HepG2 (cell line): ENCODE data around the gene MATR3. TPM values are rescaled to one million over a fixed set of nuclear protein-coding genes. Genes with fewer than 3 reads are reported as not detected.
A peak's percentile ranks its signal among the peaks of the same experiment; 100 is the strongest.

Source experiments
- ATAC-seq: fragments of 200-7000 bp; cut with Tn5 transposase; 3 replicates; pipeline ENCODE4 v1.9.1; 2020; ENCODE audit warnings: mild to moderate bottlenecking, moderate library complexity
- BruUV-seq: library from RNA; stranded (reverse); fragments of 400-500 nt; replicated peaks from 2 replicates; lab custom pipeline; 2021; lab: Mats Ljungman, UMichigan
- CTCF ChIA-PET: fragments of 300-600 bp; formaldehyde crosslinking; extraction: SDS; loops from one replicate; lab custom pipeline; 2021; ENCODE audit warnings: low total read pairs, inconsistent platforms, low intra/inter-chr PET ratio; lab: Yijun Ruan, JAX
- POLR2A ChIA-PET: fragments of 350-600 bp; sonication (Branson Sonifier 250); formaldehyde crosslinking; loops from one replicate; lab custom pipeline; 2020; ENCODE audit warnings: antibody characterized with exemption, inconsistent platforms; lab: Yijun Ruan, JAX
- DNase-seq: peaks from one replicate; pipeline ENCODE4 v3.0.0-alpha.2; 2015; ENCODE audit warnings: low spot score
- FAIRE-seq: peaks from 3 replicates; lab custom pipeline; 2011; peaks lifted over from hg19 to GRCh38; lab: Jason Lieb, UNC
- H2AFZ ChIP-seq: one replicate; pipeline ENCODE4 v1.6.1; 2011; ENCODE audit warnings: low read length, inconsistent platforms
- H3K27ac ChIP-seq: fragments of 300-600 bp; 3 replicates; pipeline ENCODE4 v1.8.0; 2011; ENCODE audit warnings: mixed run types, mild to moderate bottlenecking, mixed read lengths, low read length, inconsistent platforms; ENCODE audit not compliant: insufficient read depth; ENCODE audit errors: extremely low read length
- H3K27me3 ChIP-seq, 2 experiments: fragments of 200-600 bp in 1 of 2; 2 replicates in 1 of 2; 3 replicates in 1 of 2; pipeline versions ENCODE4 v1.6.0 to v1.8.0; 2011; ENCODE audit warnings: low read length in 2 of 2, mild to moderate bottlenecking in 2 of 2, moderate library complexity in 2 of 2, inconsistent platforms in 1 of 2; ENCODE audit not compliant: insufficient read depth in 2 of 2, control insufficient read depth in 1 of 2
- H3K36me3 ChIP-seq, 2 experiments: fragments of 200-600 bp in 1 of 2; replicated peaks in 1 of 2; 2 replicates in 1 of 2; 3 replicates in 1 of 2; pipeline versions ENCODE4 v1.5.1 to v1.8.0; 2011; ENCODE audit warnings: low read length in 2 of 2, inconsistent platforms in 1 of 2; ENCODE audit not compliant: insufficient read depth in 2 of 2, control insufficient read depth in 1 of 2
- H3K4me1 ChIP-seq: 2 replicates; pipeline ENCODE4 v1.5.1; 2012; ENCODE audit warnings: low read length, inconsistent platforms; ENCODE audit not compliant: insufficient read depth
- H3K4me2 ChIP-seq: 2 replicates; pipeline ENCODE4 v1.6.0; 2011; ENCODE audit warnings: low read depth, low read length, inconsistent platforms
- H3K4me3 ChIP-seq, 3 experiments: fragments of 200-600 bp in 1 of 3; sonication (generic), shearing (Covaris generic) in 1 of 3; replicated peaks in 1 of 3; 2 replicates each; pipeline ENCODE4 v1.5.1; 2011 to 2016; ENCODE audit warnings: low read length in 3 of 3, inconsistent platforms in 2 of 3, low read depth in 2 of 3, mild to moderate bottlenecking in 2 of 3, control low read depth in 1 of 3, mixed read lengths in 1 of 3; ENCODE audit not compliant: insufficient read depth in 1 of 3
- H3K79me2 ChIP-seq: one replicate; pipeline ENCODE4 v1.6.1; 2011; ENCODE audit warnings: low read length, inconsistent platforms; ENCODE audit not compliant: insufficient read depth
- H3K9ac ChIP-seq: 2 replicates; pipeline ENCODE4 v1.6.0; 2011; ENCODE audit warnings: mild to moderate bottlenecking, low read depth, low read length, inconsistent platforms; ENCODE audit not compliant: insufficient read depth
- H3K9me3 ChIP-seq: 2 replicates; pipeline ENCODE4 v1.5.1; 2012; ENCODE audit warnings: mild to moderate bottlenecking, low read length
- H4K20me1 ChIP-seq: 2 replicates; pipeline ENCODE4 v1.6.0; 2011; ENCODE audit warnings: inconsistent platforms, mild to moderate bottlenecking, low read length, moderate library complexity; ENCODE audit not compliant: insufficient read depth
- ATF1 ChIP-seq: IDR thresholded peaks from 2 replicates; pipeline ENCODE4 v1.6.1; 2016; ENCODE audit warnings: mild to moderate bottlenecking, control low read depth
- ATM ChIP-seq: fragments of 450-650 bp; IDR thresholded peaks from 2 replicates; pipeline ENCODE4 v1.7.1; 2017; ENCODE audit warnings: mild to moderate bottlenecking, borderline replicate concordance
- CHD2 ChIP-seq: IDR thresholded peaks from 2 replicates; pipeline ENCODE4 v1.6.1; 2011; ENCODE audit warnings: low read depth, low read length, improper control_type of control experiment
- GLI4 ChIP-seq: sonication (generic); formaldehyde crosslinking; IDR thresholded peaks from 2 replicates; pipeline ENCODE4 v1.5.1; 2020; ENCODE audit warnings: missing genetic modification reagents, mild to moderate bottlenecking, moderate library complexity, borderline replicate concordance
- MZF1 ChIP-seq: sonication (generic); formaldehyde crosslinking; IDR thresholded peaks from 2 replicates; pipeline ENCODE4 v1.8.1; 2023; ENCODE audit warnings: mild to moderate bottlenecking, missing genetic modification reagents, borderline replicate concordance
- NFATC3 ChIP-seq: sonication (generic); formaldehyde crosslinking; IDR thresholded peaks from 2 replicates; pipeline ENCODE4 v1.5.1; 2020; ENCODE audit warnings: mild to moderate bottlenecking, missing genetic modification reagents
- PBX3 ChIP-seq: sonication (generic); formaldehyde crosslinking; IDR thresholded peaks from 2 replicates; pipeline ENCODE4 v1.8.1; 2023; ENCODE audit warnings: missing genetic modification reagents, inconsistent platforms, borderline replicate concordance
- SNRNP70 ChIP-seq: fragments of 200-400 bp; formaldehyde crosslinking; IDR thresholded peaks from 2 replicates; pipeline ENCODE4 v1.6.1; 2017; ENCODE audit warnings: mild to moderate bottlenecking, low read depth, low read length, moderate library complexity
- TEAD2 ChIP-seq: sonication (generic); formaldehyde crosslinking; IDR thresholded peaks from 2 replicates; pipeline ENCODE4 v1.9.0; 2021; ENCODE audit warnings: missing genetic modification reagents
- ZBTB2 ChIP-seq: sonication (generic); formaldehyde crosslinking; IDR thresholded peaks from 2 replicates; pipeline ENCODE4 v1.8.0; 2022; ENCODE audit warnings: low read depth, missing genetic modification reagents
- ZC3H4 ChIP-seq: sonication (generic); formaldehyde crosslinking; IDR thresholded peaks from 2 replicates; pipeline ENCODE4 v1.4.0; 2020; ENCODE audit warnings: missing genetic modification reagents, borderline replicate concordance
- ZNF256 ChIP-seq: sonication (generic); formaldehyde crosslinking; conservative IDR thresholded peaks from 2 replicates; pipeline ENCODE4 v1.4.0; 2020; ENCODE audit warnings: missing genetic modification reagents
- ZNF770 ChIP-seq: sonication (generic); formaldehyde crosslinking; IDR thresholded peaks from 2 replicates; pipeline ENCODE4 v1.5.0; 2020; ENCODE audit warnings: mild to moderate bottlenecking, missing genetic modification reagents
- WGBS: methylation state at CpG from one replicate; pipeline ENCODE4 v1.1.6; 2017; ENCODE audit warnings: low lambda C conversion rate; 5-methylcytosine and 5-hydroxymethylcytosine counted together
- in situ Hi-C: cut with HindIII; loops from 2 replicates; pipeline ENCODE4 v1.10.0; 2017; ENCODE audit warnings: low pct_unique_long_range_greater_than_20kb; ENCODE audit not compliant: extremely low pct_ligation_motif_present
- intact Hi-C: fragments of 100-400 bp; cut with micrococcal nuclease; formaldehyde crosslinking; loops from one replicate; pipeline ENCODE4 v1.10.0; 2022; ENCODE audit not compliant: unreplicated experiment
- polyA plus RNA-seq, 8 experiments: library from polyadenylated mRNA; depleted of rRNA in 3 of 8; stranded (reverse) in 7 of 8; unstranded in 1 of 8; fragments of >200 nt; fragmentation: Illumina TruSeq in 4 of 8; extraction: Trizol in 4 of 8; gene quantifications; 2 replicates each; pipeline versions ENCODE4 v1.2.1 to v1.2.3, GENCODE V29; 2011 to 2016; ENCODE audit warnings: low read depth in 4 of 8, missing spikeins in 1 of 8, mixed read lengths in 1 of 8; ENCODE audit not compliant: insufficient read depth in 1 of 8
- total RNA-seq, 5 experiments: library from RNA; depleted of rRNA; stranded (reverse); fragments of >200 nt; fragmentation: Illumina TruSeq; extraction: Trizol; gene quantifications; 2 replicates each; pipeline ENCODE4 v1.2.3, GENCODE V29; 2016; ENCODE audit warnings: low read depth in 1 of 5
- TF ChIP-seq, protein P1 (sequence below): sonication (generic); formaldehyde crosslinking; IDR thresholded peaks from 2 replicates; pipeline ENCODE4 v1.4.0; 2020; ENCODE audit warnings: missing genetic modification reagents, mild to moderate bottlenecking, borderline replicate concordance

MATR3 gene
- total and polyA plus RNA-seq, 2 of the 13 experiments (the other 11 are each of a cell fraction or from before 2014, with no cell fraction given), result 94.2 to 341 TPM

GRCh38 chr5:139295346-139296057 lies 2.0 kb downstream of the MATR3 start (continued):
- TF ChIP-seq ZNF770, result peak; percentile 95
- TF ChIP-seq ZC3H4 (CRISPR knock-in tag), result no peak
- TF ChIP-seq, all 625 proteins: peak for 4

DNA sequence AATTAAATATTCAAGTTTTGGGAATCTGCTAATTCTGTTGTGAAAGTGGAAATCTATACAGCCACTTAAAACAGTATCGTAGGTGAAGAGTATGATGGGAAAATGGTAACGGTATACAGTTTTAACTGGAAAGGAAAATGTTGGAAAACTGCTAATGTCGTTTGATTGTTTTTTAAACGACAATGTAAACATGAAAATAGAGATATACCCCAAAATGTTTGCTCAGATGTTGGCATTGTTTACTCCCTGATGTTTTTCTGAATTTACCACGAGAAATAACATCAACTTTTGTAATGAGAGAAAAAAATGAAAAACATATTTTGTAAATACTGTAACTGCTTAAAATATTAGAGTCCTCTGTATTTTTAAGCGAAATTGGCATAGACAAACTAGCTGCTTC lies 2.7 kb downstream of the MATR3 start:
- intact Hi-C loops (no loop called here), in situ Hi-C loops (no loop called here)
- CTCF ChIA-PET, result no interaction called here
- no peak overlapping the region for H2AFZ ChIP-seq
- peak overlapping the region; percentile 93 for H3K4me2 ChIP-seq
- no peaks in the 10 kb centered on the region for H3K9me3 ChIP-seq
- peaks cover 57% of the 10 kb centered on the region for H3K4me1 ChIP-seq
- peak overlapping the region; percentile 92 to 99 (median 97); a peak in 5 of 6 replicates for H3K4me3 ChIP-seq
- no peak overlapping the region for H3K27ac ChIP-seq
- peaks cover 81% of the 10 kb centered on the region for H3K79me2 ChIP-seq
- peak overlapping the region; percentile 99 for H3K9ac ChIP-seq
- H3K36me3 ChIP-seq, result peaks cover 0 to 1% of the 10 kb centered on the region in 2 experiments; a peak in 1 of 5 replicates
- no peak for DNase-seq
- POLR2A ChIA-PET, result interaction anchor here (1.1 kb wide), 1 partner anchor 46 kb away, joined by 5 read pairs; the partner anchor contains the start of gene PAIP2
- no peak for FAIRE-seq
- H4K20me1 ChIP-seq, result peaks cover 69% of the 10 kb centered on the region
- BruUV-seq, result no TSS peak
- no peaks in the 10 kb centered on the region; a peak in 1 of 5 replicates for H3K27me3 ChIP-seq
- 22% methylated on average over 6 of the region's 6 CpGs for WGBS
- ATAC-seq, result no peak
- TF ChIP-seq ATM (no peak), CHD2 (no peak), PBX3 (CRISPR knock-in tag) (no peak), ATF1 (CRISPR knock-in tag) (no peak), TEAD2 (CRISPR knock-in tag) (no peak), SNRNP70 (no peak), GLI4 (CRISPR knock-in tag) (no peak), ZNF256 (CRISPR knock-in tag) (no peak), NFATC3 (CRISPR knock-in tag) (no peak), MZF1 (CRISPR knock-in tag) (no peak), ZBTB2 (CRISPR knock-in tag) (no peak)
- TF ChIP-seq, protein P1, sequence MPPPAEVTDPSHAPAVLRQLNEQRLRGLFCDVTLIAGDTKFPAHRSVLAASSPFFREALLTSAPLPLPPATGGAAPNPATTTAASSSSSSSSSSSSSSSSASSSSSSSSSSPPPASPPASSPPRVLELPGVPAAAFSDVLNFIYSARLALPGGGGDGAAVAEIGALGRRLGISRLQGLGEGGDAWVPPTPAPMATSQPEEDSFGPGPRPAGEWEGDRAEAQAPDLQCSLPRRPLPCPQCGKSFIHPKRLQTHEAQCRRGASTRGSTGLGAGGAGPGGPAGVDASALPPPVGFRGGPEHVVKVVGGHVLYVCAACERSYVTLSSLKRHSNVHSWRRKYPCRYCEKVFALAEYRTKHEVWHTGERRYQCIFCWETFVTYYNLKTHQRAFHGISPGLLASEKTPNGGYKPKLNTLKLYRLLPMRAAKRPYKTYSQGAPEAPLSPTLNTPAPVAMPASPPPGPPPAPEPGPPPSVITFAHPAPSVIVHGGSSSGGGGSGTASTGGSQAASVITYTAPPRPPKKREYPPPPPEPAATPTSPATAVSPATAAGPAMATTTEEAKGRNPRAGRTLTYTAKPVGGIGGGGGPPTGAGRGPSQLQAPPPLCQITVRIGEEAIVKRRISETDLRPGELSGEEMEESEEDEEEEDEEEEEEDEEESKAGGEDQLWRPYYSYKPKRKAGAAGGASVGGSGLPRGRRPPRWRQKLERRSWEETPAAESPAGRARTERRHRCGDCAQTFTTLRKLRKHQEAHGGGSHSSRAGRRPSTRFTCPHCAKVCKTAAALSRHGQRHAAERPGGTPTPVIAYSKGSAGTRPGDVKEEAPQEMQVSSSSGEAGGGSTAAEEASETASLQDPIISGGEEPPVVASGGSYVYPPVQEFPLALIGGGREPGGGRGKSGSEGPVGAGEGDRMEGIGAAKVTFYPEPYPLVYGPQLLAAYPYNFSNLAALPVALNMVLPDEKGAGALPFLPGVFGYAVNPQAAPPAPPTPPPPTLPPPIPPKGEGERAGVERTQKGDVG (CRISPR knock-in tag), result no peak
